ENCODE data around the gene NUDT14.

NUDT14 gene

DNA sequence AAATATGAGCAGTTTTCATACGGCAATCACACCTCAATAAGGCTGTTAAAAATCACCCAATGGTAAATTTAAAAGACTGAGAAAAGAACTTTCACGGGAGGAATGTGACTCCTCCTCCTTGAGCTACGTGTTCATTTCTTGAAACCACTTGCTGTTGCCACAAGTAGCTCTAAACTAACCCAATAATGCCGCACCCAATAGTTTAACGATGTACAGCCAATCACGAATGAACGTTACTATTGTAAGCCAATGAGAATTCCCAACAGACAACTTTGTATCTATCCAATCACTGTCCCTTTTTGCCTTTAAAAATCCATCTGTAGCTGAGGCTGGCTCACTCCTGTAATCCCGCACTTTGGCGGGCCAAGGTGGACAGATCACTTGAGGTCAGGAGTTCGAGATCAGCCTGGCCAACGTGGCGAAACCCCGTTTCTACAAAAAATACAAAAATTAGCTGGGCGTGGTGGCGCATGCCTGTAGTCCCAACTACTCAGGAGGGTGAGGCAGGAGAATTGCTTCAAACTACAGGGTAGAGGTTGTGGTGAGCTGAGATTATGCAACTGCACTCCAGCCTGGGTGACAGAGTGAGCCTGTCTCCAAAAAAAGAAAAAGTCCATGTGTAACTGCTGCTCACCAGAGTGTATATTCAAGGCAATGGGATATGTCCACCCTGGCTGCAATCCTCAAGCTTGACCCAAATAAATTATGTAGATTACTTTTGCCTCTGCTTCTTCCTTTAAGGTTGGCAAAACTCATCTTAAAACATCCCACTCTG, 42.8 kb upstream of the NUDT14 start:
- Histone ChIP-seq H3K4me3 (ENCODE audit: low read depth, low read length) (no peak overlapping the region), H3K36me3 (ENCODE audit: control insufficient read depth in 2 of 2, insufficient read depth in 1 of 2, low read length in 2 of 2) (peaks cover 9 to 72% of the 10 kb centered on the region in 2 experiments; a peak in 2 of 3 replicates), H3K27ac (ENCODE audit: extremely low read depth, low read depth, low read length) (no peak overlapping the region), H3K4me1 (ENCODE audit: control insufficient read depth, insufficient read depth, low read length) (no peaks in the 10 kb centered on the region), H3K9me3 (ENCODE audit: control insufficient read depth, insufficient read depth, low read depth, low read length) (no peaks in the 10 kb centered on the region)
- ChIA-PET CTCF (interaction anchor here (0.6 to 2.1 kb wide), 2 partner anchors 19 to 26 kb away, joined by 3 to 4 read pairs; no protein-coding TSS in a partner anchor), POLR2A (interaction anchor here (1.4 kb wide), 1 partner anchor 24 kb away, joined by 3 read pairs; the partner anchor contains the start of gene BTBD6)
- TF ChIP-seq ZNF404 (tag by site-specific recombination; IDR thresholded peaks at IDR 0.05) (no peak), OSR2 (tag by site-specific recombination; IDR thresholded peaks at IDR 0.05) (no peak), ZNF529 (tag by site-specific recombination; IDR thresholded peaks at IDR 0.05; ENCODE audit: insufficient replicate concordance) (no peak)
- TF ChIP-seq, protein P1, sequence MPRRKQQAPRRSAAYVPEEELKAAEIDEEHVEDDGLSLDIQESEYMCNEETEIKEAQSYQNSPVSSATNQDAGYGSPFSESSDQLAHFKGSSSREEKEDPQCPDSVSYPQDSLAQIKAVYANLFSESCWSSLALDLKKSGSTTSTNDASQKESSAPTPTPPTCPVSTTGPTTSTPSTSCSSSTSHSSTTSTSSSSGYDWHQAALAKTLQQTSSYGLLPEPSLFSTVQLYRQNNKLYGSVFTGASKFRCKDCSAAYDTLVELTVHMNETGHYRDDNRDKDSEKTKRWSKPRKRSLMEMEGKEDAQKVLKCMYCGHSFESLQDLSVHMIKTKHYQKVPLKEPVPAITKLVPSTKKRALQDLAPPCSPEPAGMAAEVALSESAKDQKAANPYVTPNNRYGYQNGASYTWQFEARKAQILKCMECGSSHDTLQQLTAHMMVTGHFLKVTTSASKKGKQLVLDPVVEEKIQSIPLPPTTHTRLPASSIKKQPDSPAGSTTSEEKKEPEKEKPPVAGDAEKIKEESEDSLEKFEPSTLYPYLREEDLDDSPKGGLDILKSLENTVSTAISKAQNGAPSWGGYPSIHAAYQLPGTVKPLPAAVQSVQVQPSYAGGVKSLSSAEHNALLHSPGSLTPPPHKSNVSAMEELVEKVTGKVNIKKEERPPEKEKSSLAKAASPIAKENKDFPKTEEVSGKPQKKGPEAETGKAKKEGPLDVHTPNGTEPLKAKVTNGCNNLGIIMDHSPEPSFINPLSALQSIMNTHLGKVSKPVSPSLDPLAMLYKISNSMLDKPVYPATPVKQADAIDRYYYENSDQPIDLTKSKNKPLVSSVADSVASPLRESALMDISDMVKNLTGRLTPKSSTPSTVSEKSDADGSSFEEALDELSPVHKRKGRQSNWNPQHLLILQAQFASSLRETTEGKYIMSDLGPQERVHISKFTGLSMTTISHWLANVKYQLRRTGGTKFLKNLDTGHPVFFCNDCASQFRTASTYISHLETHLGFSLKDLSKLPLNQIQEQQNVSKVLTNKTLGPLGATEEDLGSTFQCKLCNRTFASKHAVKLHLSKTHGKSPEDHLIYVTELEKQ (tag by site-specific recombination; IDR thresholded peaks at IDR 0.05; ENCODE audit: borderline replicate concordance): no peak
- TF ChIP-seq, protein P2, sequence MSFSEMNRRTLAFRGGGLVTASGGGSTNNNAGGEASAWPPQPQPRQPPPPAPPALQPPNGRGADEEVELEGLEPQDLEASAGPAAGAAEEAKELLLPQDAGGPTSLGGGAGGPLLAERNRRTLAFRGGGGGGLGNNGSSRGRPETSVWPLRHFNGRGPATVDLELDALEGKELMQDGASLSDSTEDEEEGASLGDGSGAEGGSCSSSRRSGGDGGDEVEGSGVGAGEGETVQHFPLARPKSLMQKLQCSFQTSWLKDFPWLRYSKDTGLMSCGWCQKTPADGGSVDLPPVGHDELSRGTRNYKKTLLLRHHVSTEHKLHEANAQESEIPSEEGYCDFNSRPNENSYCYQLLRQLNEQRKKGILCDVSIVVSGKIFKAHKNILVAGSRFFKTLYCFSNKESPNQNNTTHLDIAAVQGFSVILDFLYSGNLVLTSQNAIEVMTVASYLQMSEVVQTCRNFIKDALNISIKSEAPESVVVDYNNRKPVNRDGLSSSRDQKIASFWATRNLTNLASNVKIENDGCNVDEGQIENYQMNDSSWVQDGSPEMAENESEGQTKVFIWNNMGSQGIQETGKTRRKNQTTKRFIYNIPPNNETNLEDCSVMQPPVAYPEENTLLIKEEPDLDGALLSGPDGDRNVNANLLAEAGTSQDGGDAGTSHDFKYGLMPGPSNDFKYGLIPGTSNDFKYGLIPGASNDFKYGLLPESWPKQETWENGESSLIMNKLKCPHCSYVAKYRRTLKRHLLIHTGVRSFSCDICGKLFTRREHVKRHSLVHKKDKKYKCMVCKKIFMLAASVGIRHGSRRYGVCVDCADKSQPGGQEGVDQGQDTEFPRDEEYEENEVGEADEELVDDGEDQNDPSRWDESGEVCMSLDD (tag by site-specific recombination; IDR thresholded peaks at IDR 0.05): no peak

DNA sequence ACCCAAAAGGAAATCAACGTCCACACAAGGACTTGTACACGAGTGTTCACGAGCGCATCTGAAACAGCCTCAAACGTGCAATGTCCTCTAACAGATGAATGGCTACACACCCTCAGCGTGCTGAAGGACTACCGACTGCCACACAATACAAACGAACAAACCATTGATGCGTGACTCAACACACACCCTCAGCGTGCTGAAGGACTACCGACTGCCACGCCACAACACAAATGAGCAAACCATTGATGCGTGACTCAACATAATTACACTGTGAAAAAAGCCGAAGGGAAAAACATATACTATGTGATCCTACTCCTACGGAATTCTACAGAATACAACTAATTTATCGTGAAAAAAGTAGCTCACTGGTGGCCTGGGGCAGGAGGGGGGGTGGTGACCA, 42.1 kb upstream of the NUDT14 start:
- TF ChIP-seq ZNF596 (tag by site-specific recombination; IDR thresholded peaks at IDR 0.05) (no peak), ZNF571 (tag by site-specific recombination; IDR thresholded peaks at IDR 0.05) (no peak), HOXD13 (CRISPR knock-in tag; IDR thresholded peaks at IDR 0.05; ENCODE audit: borderline replicate concordance) (no peak), ZNF138 (tag by site-specific recombination; IDR thresholded peaks at IDR 0.05; ENCODE audit: borderline replicate concordance) (no peak), ZNF184 (tag by site-specific recombination; IDR thresholded peaks at IDR 0.05) (no peak), ZNF626 (tag by site-specific recombination; IDR thresholded peaks at IDR 0.05) (no peak), ZNF585B (tag by site-specific recombination; IDR thresholded peaks at IDR 0.05) (no peak), ZBTB48 (tag by site-specific recombination; IDR thresholded peaks at IDR 0.05) (no peak)
- TF ChIP-seq, protein P3, sequence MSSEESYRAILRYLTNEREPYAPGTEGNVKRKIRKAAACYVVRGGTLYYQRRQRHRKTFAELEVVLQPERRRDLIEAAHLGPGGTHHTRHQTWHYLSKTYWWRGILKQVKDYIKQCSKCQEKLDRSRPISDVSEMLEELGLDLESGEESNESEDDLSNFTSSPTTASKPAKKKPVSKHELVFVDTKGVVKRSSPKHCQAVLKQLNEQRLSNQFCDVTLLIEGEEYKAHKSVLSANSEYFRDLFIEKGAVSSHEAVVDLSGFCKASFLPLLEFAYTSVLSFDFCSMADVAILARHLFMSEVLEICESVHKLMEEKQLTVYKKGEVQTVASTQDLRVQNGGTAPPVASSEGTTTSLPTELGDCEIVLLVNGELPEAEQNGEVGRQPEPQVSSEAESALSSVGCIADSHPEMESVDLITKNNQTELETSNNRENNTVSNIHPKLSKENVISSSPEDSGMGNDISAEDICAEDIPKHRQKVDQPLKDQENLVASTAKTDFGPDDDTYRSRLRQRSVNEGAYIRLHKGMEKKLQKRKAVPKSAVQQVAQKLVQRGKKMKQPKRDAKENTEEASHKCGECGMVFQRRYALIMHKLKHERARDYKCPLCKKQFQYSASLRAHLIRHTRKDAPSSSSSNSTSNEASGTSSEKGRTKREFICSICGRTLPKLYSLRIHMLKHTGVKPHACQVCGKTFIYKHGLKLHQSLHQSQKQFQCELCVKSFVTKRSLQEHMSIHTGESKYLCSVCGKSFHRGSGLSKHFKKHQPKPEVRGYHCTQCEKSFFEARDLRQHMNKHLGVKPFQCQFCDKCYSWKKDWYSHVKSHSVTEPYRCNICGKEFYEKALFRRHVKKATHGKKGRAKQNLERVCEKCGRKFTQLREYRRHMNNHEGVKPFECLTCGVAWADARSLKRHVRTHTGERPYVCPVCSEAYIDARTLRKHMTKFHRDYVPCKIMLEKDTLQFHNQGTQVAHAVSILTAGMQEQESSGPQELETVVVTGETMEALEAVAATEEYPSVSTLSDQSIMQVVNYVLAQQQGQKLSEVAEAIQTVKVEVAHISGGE (tag by site-specific recombination; conservative IDR thresholded peaks at IDR 0.05; ENCODE audit: low read depth): no peak
- TF ChIP-seq, protein P4, sequence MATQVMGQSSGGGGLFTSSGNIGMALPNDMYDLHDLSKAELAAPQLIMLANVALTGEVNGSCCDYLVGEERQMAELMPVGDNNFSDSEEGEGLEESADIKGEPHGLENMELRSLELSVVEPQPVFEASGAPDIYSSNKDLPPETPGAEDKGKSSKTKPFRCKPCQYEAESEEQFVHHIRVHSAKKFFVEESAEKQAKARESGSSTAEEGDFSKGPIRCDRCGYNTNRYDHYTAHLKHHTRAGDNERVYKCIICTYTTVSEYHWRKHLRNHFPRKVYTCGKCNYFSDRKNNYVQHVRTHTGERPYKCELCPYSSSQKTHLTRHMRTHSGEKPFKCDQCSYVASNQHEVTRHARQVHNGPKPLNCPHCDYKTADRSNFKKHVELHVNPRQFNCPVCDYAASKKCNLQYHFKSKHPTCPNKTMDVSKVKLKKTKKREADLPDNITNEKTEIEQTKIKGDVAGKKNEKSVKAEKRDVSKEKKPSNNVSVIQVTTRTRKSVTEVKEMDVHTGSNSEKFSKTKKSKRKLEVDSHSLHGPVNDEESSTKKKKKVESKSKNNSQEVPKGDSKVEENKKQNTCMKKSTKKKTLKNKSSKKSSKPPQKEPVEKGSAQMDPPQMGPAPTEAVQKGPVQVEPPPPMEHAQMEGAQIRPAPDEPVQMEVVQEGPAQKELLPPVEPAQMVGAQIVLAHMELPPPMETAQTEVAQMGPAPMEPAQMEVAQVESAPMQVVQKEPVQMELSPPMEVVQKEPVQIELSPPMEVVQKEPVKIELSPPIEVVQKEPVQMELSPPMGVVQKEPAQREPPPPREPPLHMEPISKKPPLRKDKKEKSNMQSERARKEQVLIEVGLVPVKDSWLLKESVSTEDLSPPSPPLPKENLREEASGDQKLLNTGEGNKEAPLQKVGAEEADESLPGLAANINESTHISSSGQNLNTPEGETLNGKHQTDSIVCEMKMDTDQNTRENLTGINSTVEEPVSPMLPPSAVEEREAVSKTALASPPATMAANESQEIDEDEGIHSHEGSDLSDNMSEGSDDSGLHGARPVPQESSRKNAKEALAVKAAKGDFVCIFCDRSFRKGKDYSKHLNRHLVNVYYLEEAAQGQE (tag by site-specific recombination; IDR thresholded peaks at IDR 0.05): no peak
- H3K9me3 ChIP-seq (ENCODE audit: control insufficient read depth, insufficient read depth, low read depth, low read length): no peaks in the 10 kb centered on the region
- no peak overlapping the region for H3K4me3 ChIP-seq (ENCODE audit: low read depth, low read length)
- H3K36me3 ChIP-seq (ENCODE audit: control insufficient read depth in 2 of 2, insufficient read depth in 1 of 2, low read length in 2 of 2): peaks cover 9 to 79% of the 10 kb centered on the region in 2 experiments; a peak in 2 of 3 replicates
- POLR2A ChIA-PET: interaction anchor here (1.4 kb wide), 1 partner anchor 25 kb away, joined by 3 read pairs; the partner anchor contains the start of gene BTBD6
- no peak overlapping the region for H3K27ac ChIP-seq (ENCODE audit: extremely low read depth, low read depth, low read length)
- H3K4me1 ChIP-seq (ENCODE audit: control insufficient read depth, insufficient read depth, low read length): no peaks in the 10 kb centered on the region
- CTCF ChIA-PET: no interaction called here

All from HEK293 (cell line).